Transverse colon (tissue), 4 donors: ENCODE results near the gene ASCL1.

Experiments used
- POLR2A ChIP-seq: fragments of 450-650 bp; IDR thresholded peaks from one replicate; pipeline ENCODE4 v1.6.1; 2016; ENCODE audit warnings: antibody characterized with exemption, mild to moderate bottlenecking, moderate library complexity
- POLR2AphosphoS5 ChIP-seq, 3 donors: sonication (generic); formaldehyde crosslinking; IDR thresholded peaks; one replicate each; pipeline ENCODE4 v1.6.1; 2016; ENCODE audit warnings: antibody characterized with exemption in 3 of 3
- TF ChIP-seq, protein P1 (sequence below), 5 experiments: fragments of 200-600 bp in 3 of 5; fragments of 450-650 bp in 2 of 5; sonication (generic) in 3 of 5; IDR thresholded peaks; 1 replicate in 2 of 5; 2 replicates in 3 of 5; pipeline ENCODE4 v1.5.1; 2016 to 2017; ENCODE audit warnings: antibody characterized with exemption in 5 of 5, inconsistent platforms in 3 of 5, mild to moderate bottlenecking in 2 of 5, moderate library complexity in 1 of 5

DNA sequence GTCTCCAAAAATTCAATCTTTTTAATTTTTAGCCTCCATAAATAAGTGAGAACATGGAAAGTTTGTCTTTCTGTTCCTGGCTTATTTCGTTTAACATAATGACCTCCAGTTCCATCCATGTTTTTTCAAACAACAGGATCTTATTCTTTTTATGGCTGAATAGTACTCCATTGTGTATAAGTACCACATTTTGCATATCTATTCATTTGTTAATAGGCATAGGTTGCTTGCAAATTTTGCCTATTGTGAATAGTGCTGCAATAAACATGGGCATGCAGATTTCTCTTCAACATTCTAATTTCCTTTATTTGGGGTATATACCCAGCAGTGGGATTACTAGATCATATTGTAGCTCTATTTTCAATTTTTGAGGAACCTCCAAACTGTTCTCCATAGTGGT lies 24.3 kb upstream of the ASCL1 start:
- TF ChIP-seq POLR2A (no peak), POLR2AphosphoS5 (IDR thresholded peaks at IDR 0.05) (no peak)
- TF ChIP-seq, protein P1, sequence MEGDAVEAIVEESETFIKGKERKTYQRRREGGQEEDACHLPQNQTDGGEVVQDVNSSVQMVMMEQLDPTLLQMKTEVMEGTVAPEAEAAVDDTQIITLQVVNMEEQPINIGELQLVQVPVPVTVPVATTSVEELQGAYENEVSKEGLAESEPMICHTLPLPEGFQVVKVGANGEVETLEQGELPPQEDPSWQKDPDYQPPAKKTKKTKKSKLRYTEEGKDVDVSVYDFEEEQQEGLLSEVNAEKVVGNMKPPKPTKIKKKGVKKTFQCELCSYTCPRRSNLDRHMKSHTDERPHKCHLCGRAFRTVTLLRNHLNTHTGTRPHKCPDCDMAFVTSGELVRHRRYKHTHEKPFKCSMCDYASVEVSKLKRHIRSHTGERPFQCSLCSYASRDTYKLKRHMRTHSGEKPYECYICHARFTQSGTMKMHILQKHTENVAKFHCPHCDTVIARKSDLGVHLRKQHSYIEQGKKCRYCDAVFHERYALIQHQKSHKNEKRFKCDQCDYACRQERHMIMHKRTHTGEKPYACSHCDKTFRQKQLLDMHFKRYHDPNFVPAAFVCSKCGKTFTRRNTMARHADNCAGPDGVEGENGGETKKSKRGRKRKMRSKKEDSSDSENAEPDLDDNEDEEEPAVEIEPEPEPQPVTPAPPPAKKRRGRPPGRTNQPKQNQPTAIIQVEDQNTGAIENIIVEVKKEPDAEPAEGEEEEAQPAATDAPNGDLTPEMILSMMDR (IDR thresholded peaks at IDR 0.05) = no peak
